Naive thymus-derived CD8-positive, alpha-beta T cell (primary cell): ENCODE data around the gene PLPPR1. TPM values are rescaled to one million over a fixed set of nuclear protein-coding genes. Genes with fewer than 3 reads are reported as not detected.

Source experiments
- ATAC-seq, 2 donors: fragments of 150-1000 bp; cut with Tn5 transposase in 1 of 2; sonication (Bioruptor Pico), chemical (Tn5 transposase) in 1 of 2; 1 replicate in 1 of 2; 2 replicates in 1 of 2; pipeline ENCODE4 v1.10.0; 2021; ENCODE audit warnings: mild to moderate bottlenecking in 2 of 2, moderate library complexity in 2 of 2
- POLR2A ChIA-PET: fragments of 350-600 bp; sonication (Branson Sonifier 250); formaldehyde crosslinking; loops from one replicate; lab custom pipeline; 2021; ENCODE audit warnings: antibody characterized with exemption; lab: Charles Lee
- DNase-seq, 10 donors: peaks; one replicate each; pipeline versions ENCODE4 v3.0.0 to v3.0.0-alpha.2; 2020 to 2022
- H3K27ac Mint-ChIP-seq, 10 donors: one replicate each; pipeline ENCODE4 v1.8.0; 2020 to 2022; ENCODE audit warnings: mild to moderate bottlenecking in 10 of 10, mixed read lengths in 10 of 10, moderate library complexity in 4 of 10, inconsistent platforms in 1 of 10
- H3K27me3 Mint-ChIP-seq, 5 donors: one replicate each; pipeline ENCODE4 v1.8.0; 2021 to 2022; ENCODE audit warnings: mixed read lengths in 5 of 5
- H3K36me3 Mint-ChIP-seq, 3 donors: one replicate each; pipeline ENCODE4 v1.8.0; 2020 to 2022; ENCODE audit warnings: mixed read lengths in 3 of 3, mild to moderate bottlenecking in 2 of 3, inconsistent platforms in 1 of 3
- H3K4me1 Mint-ChIP-seq, 4 donors: one replicate each; pipeline ENCODE4 v1.8.0; 2021 to 2022; ENCODE audit warnings: mixed read lengths in 4 of 4
- H3K4me3 Mint-ChIP-seq, 10 donors: one replicate each; pipeline ENCODE4 v1.8.0; 2020 to 2022; ENCODE audit warnings: mild to moderate bottlenecking in 10 of 10, mixed read lengths in 10 of 10, moderate library complexity in 6 of 10, inconsistent platforms in 1 of 10
- H3K9me3 Mint-ChIP-seq, 9 donors: one replicate each; pipeline ENCODE4 v1.8.0; 2020 to 2022; ENCODE audit warnings: mixed read lengths in 9 of 9, mild to moderate bottlenecking in 3 of 9, inconsistent platforms in 1 of 9, moderate library complexity in 1 of 9
- polyA plus RNA-seq, 3 donors: library from polyadenylated mRNA; unstranded; fragments of 300-500 nt; fragmentation: Illumina TruSeq; gene quantifications; one replicate each; pipeline ENCODE4 v1.2.3, GENCODE V29; 2021
- total RNA-seq, 8 experiments: library from RNA in 2 of 8; stranded (reverse) in 2 of 8; gene quantifications; one replicate each; pipeline ENCODE4 v1.2.3 and lab custom pipeline; 2021 to 2026

PLPPR1 gene
- total and polyA plus RNA-seq, 5 experiments from 2014 or later, result not detected

DNA sequence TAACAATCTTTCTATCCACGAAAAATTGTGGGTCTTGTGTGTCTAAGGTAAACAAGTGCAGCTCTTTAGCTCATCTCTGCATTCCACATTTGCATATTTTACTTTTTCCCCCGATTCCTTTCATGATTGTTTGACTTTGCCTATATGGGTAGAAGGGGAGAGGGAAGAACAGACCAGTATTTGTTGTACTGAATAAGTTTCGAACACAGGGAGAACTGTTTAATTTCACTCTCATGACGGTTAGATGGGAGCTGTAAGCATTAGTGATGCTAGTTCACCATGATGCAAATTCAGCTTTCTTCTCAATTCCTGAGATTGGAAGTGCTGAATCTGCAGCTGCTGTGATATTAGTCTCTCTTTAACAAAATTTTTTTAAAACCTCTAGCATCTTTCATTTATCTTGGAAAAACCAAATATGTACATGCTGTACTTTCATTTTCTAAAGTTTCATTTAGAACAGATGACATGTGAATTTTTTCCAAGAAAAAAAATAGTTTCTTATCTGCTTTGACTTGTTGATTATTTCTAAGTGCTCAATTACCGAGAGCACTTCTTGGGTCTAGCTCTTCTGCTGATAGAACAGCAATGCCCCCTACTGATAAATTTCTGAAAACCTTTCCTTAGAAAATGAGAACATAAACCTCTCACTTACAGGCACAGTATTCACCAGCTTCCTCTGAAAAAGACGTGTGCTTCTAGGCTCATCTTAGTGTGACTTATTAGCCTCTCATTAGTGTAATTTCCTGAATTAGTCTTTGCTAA is 206.8 kb downstream of the PLPPR1 start:
- POLR2A ChIA-PET, result no interaction called here
- ATAC-seq (no peak), DNase-seq (no peak)
- no peak overlapping the region for H3K27ac Mint-ChIP-seq
- peaks cover 3 to 33% (median 8%) of the 10 kb centered on the region in 5 donors for H3K27me3 Mint-ChIP-seq
- H3K9me3 Mint-ChIP-seq, result peaks cover 0 to 7% (median 0%) of the 10 kb centered on the region in 9 donors
- no peaks in the 10 kb centered on the region for H3K4me1 Mint-ChIP-seq
- H3K36me3 Mint-ChIP-seq, result no peaks in the 10 kb centered on the region
- H3K4me3 Mint-ChIP-seq, result no peak overlapping the region

DNA sequence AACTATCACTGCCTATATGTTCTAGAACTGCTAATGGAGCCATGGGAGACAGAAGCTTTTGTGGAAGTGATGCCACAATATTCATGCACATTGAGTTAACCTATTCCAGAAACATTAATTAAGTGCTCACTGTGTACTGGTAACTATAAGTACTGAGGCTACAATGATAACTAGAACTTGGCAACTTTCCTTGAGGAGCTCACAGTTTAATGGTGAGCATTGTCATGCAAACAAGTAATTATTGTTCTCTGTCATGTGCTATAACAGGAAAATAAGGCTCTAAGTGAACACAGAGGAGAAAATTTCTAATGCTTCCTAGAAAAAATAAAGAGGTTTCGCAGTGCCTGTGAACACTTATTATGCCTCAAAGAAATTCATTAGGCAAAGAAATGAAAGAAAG is 214.1 kb downstream of the PLPPR1 start:
- ATAC-seq (no peak), DNase-seq (no peak)
- Mint-ChIP-seq H3K9me3 (peaks cover 0 to 20% (median 2%) of the 10 kb centered on the region in 9 donors), H3K27ac (no peak overlapping the region), H3K4me1 (no peaks in the 10 kb centered on the region), H3K4me3 (no peak overlapping the region), H3K36me3 (no peaks in the 10 kb centered on the region), H3K27me3 (peaks cover 0 to 38% (median 5%) of the 10 kb centered on the region in 5 donors)
- POLR2A ChIA-PET, result no interaction called here

GRCh38 chr9:101246691-101247090 is 218.2 kb downstream of the PLPPR1 start:
- Mint-ChIP-seq H3K36me3 (no peaks in the 10 kb centered on the region), H3K4me1 (no peaks in the 10 kb centered on the region), H3K4me3 (no peak overlapping the region), H3K27ac (no peak overlapping the region), H3K27me3 (peaks cover 0 to 22% (median 5%) of the 10 kb centered on the region in 5 donors), H3K9me3 (peaks cover 0 to 20% (median 0%) of the 10 kb centered on the region in 9 donors)
- ATAC-seq, result no peak
- POLR2A ChIA-PET, result no interaction called here
- no peak for DNase-seq

GRCh38 chr9:101247297-101247696 is 218.8 kb downstream of the PLPPR1 start:
- DNase-seq (no peak), ATAC-seq (no peak)
- Mint-ChIP-seq H3K36me3 (no peaks in the 10 kb centered on the region), H3K9me3 (peaks cover 0 to 19% (median 0%) of the 10 kb centered on the region in 9 donors), H3K4me3 (no peak overlapping the region), H3K27ac (peak overlapping the region in 1 of 10 donors; percentile 6), H3K27me3 (peaks cover 0 to 21% (median 5%) of the 10 kb centered on the region in 5 donors), H3K4me1 (no peaks in the 10 kb centered on the region)
- POLR2A ChIA-PET, result no interaction called here

DNA sequence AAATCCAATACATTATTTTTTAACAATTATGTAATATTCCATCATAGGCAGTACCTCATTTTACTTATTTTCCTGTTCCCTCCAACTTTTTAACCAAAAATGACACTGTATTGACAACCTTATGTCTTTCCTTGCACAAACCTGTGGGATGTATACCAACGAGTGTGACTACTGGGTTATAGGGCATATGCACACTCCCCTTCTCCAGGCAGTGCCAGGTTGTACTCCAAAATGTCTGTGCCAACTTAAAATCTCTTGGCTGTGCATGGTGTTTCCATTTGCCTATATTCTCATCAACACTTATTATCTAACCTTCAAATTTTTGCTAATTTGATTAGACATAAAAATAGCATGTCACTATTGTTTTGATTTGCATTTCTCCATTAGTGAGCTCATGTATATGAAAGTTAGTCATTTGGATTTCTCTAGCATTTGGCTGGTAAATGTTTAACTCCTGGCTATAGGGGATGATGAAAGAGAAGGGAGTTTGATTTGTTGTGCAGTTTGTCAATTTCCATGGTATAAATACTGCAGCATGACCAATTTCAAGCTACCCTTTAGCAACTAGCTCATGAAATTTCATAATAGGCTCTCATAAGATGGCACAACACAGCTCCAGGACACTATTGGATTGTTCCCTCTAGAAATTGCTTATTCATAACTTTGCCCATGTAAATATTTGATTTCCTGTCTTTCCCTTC is 226.4 kb downstream of the PLPPR1 start:
- POLR2A ChIA-PET, result no interaction called here
- H3K36me3 Mint-ChIP-seq, result no peaks in the 10 kb centered on the region
- no peak for ATAC-seq

GRCh38 chr9:101264727-101265126 is 236.2 kb downstream of the PLPPR1 start:
- DNase-seq, result no peak
- ATAC-seq, result no peak
- POLR2A ChIA-PET, result no interaction called here
- Mint-ChIP-seq H3K27me3 (peaks cover 0 to 29% (median 24%) of the 10 kb centered on the region in 5 donors), H3K4me3 (no peak overlapping the region), H3K4me1 (no peaks in the 10 kb centered on the region), H3K9me3 (peaks cover 0 to 9% (median 0%) of the 10 kb centered on the region in 9 donors), H3K27ac (no peak overlapping the region), H3K36me3 (no peaks in the 10 kb centered on the region)

More for the DNA sequence above, 226.4 kb downstream of the PLPPR1 start:
- no peaks in the 10 kb centered on the region for H3K9me3 Mint-ChIP-seq
- no peak overlapping the region for H3K4me3 Mint-ChIP-seq
- DNase-seq, result no peak
- H3K4me1 Mint-ChIP-seq, result no peaks in the 10 kb centered on the region
- peaks cover 0 to 28% (median 10%) of the 10 kb centered on the region in 5 donors for H3K27me3 Mint-ChIP-seq
- no peak overlapping the region for H3K27ac Mint-ChIP-seq

- H3K36me3 Mint-ChIP-seq, result no peaks in the 10 kb centered on the region
- no peak for DNase-seq
- no peak overlapping the region for H3K4me3 Mint-ChIP-seq
- H3K4me1 Mint-ChIP-seq, result no peaks in the 10 kb centered on the region
- no peak overlapping the region for H3K27ac Mint-ChIP-seq
- no peak for ATAC-seq
- POLR2A ChIA-PET, result no interaction called here
- peaks cover 0 to 6% (median 0%) of the 10 kb centered on the region in 9 donors for H3K9me3 Mint-ChIP-seq
- peaks cover 0 to 29% (median 24%) of the 10 kb centered on the region in 5 donors for H3K27me3 Mint-ChIP-seq
These were observed 236.7 kb downstream of the PLPPR1 start for GRCh38 chr9:101265261-101265660.

DNA sequence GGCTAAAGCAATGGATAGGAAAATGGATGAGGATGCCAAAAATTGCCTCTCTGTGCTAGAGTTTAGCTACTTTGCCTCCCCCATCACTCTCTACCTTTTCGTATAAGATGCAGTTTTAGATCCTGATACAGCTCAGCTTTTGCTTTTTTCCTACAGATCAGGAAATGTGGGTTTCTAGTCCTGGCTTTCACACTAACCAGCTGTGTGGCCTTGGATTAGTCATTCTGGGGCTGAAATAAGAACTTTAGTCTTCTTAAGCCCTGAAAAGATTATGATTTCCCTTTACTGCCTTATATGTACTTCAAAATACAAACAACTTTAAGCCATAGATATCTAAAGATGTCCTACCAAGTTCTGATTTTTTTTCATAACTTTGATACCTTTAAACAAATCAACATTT is 239.9 kb downstream of the PLPPR1 start:
- Mint-ChIP-seq H3K36me3 (no peaks in the 10 kb centered on the region), H3K27ac (no peak overlapping the region), H3K4me3 (no peak overlapping the region), H3K9me3 (peaks cover 0 to 2% (median 0%) of the 10 kb centered on the region in 9 donors), H3K4me1 (no peaks in the 10 kb centered on the region), H3K27me3 (peaks cover 0 to 23% (median 17%) of the 10 kb centered on the region in 5 donors)
- ATAC-seq, result no peak
- POLR2A ChIA-PET, result no interaction called here
- DNase-seq, result no peak

GRCh38 chr9:101269591-101270283 is 241.2 kb downstream of the PLPPR1 start:
- H3K27ac Mint-ChIP-seq, result no peak overlapping the region
- peaks cover 0 to 2% (median 0%) of the 10 kb centered on the region in 9 donors for H3K9me3 Mint-ChIP-seq
- H3K27me3 Mint-ChIP-seq, result peaks cover 0 to 20% (median 12%) of the 10 kb centered on the region in 5 donors
- no peak for ATAC-seq
- no peak overlapping the region for H3K4me3 Mint-ChIP-seq
- DNase-seq, result no peak
- no peaks in the 10 kb centered on the region for H3K36me3 Mint-ChIP-seq
- POLR2A ChIA-PET, result no interaction called here
- no peaks in the 10 kb centered on the region for H3K4me1 Mint-ChIP-seq

DNA sequence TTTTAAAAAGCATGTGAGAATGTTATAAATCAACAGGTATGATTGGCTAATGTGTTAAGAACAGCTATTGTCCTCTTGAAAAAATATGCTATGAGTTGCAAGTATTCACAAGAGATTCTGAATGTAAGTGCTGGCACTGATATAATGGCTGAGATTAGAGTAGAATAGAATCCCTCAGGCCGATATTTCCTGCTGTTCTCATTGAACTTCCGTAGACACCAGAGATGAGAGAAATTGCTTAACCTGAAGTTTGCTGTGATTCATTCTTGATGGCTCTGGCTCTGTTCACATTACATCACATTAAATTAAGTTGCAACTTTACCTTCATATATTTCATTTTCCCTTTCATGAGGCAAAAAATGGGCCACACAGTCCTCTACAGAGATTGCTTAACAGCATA is 241.8 kb downstream of the PLPPR1 start:
- ATAC-seq (no peak), DNase-seq (no peak)
- POLR2A ChIA-PET, result no interaction called here
- Mint-ChIP-seq H3K9me3 (peaks cover 0 to 2% (median 0%) of the 10 kb centered on the region in 9 donors), H3K4me3 (no peak overlapping the region), H3K27me3 (peaks cover 4 to 25% (median 11%) of the 10 kb centered on the region in 5 donors), H3K4me1 (no peaks in the 10 kb centered on the region), H3K27ac (no peak overlapping the region), H3K36me3 (no peaks in the 10 kb centered on the region)

GRCh38 chr9:101271102-101271501 is 242.6 kb downstream of the PLPPR1 start:
- H3K36me3 Mint-ChIP-seq, result no peaks in the 10 kb centered on the region
- H3K9me3 Mint-ChIP-seq, result peaks cover 0 to 2% (median 0%) of the 10 kb centered on the region in 9 donors
- H3K27ac Mint-ChIP-seq, result no peak overlapping the region
- H3K27me3 Mint-ChIP-seq, result peaks cover 4 to 33% (median 10%) of the 10 kb centered on the region in 5 donors
- no peak for DNase-seq
- ATAC-seq, result no peak
- no peak overlapping the region for H3K4me3 Mint-ChIP-seq
- POLR2A ChIA-PET, result no interaction called here
- no peaks in the 10 kb centered on the region for H3K4me1 Mint-ChIP-seq

DNA sequence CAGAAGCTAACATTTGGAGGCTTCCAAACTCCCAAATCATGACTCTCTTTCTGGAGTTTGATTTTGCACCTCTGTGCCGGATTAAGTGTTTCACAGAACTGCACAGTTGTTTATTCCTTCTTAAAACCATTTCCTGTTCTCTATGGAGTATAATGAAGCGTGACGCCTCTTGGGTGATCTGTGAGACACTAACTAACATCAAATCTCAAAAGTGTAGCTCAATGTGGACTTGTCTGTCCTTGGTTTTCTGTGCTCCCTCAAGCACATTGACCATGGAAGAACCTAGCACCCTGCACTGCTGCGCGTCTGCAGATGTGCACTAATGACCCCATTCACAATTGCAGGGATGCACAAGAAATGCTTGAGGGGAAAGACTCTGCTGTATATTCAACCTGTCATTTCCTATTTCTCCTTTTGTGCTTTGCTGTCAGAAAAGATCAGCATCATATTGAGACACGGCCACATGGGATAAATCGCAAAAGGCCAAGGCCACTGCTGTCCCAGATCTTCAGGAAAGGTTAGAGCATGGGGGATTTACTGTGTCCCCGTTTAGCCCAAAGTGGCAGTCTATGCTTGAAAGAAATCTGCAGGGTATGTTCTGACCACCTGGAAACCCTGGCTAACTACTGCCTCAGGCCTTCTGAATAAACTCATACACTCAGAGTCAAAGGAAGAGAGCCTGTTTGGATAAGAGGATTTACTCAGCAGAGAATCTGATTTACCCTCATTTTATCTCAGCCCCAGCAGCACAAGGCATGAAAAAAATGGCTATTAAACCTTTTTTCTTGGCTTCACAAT is 246.6 kb downstream of the PLPPR1 start:
- Mint-ChIP-seq H3K9me3 (no peaks in the 10 kb centered on the region), H3K27me3 (peaks cover 11 to 57% (median 22%) of the 10 kb centered on the region in 5 donors), H3K4me3 (no peak overlapping the region), H3K4me1 (no peaks in the 10 kb centered on the region), H3K27ac (no peak overlapping the region), H3K36me3 (no peaks in the 10 kb centered on the region)
- POLR2A ChIA-PET, result no interaction called here
- no peak for ATAC-seq
- no peak for DNase-seq
